ENCODE results near the gene USP27X. TPM values are rescaled to one million over a fixed set of nuclear protein-coding genes. Genes with fewer than 3 reads are reported as not detected.

USP27X gene
- total RNA-seq, 4 donors from 2014 or later: 1.6 to 2.8 (median 2.3) TPM

DNA sequence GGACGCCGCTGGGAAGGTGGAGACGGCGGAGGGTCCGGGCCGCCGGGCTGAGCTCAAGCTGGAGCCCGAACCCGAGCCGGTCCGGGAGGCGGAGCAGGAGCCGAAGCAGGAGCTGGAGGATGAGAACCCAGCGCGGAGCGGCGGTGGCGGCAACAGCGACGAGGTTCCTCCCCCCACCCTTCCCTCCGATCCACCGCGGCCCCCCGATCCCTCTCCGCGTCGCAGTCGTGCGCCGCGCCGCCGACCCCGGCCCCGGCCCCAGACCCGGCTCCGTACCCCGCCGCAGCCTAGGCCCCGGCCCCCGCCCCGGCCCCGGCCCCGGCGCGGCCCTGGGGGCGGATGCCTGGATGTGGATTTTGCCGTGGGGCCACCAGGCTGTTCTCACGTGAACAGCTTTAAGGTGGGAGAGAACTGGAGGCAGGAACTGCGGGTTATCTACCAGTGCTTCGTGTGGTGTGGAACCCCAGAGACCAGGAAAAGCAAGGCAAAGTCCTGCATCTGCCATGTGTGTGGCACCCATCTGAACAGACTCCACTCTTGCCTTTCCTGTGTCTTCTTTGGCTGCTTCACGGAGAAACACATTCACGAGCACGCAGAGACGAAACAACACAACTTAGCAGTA is 483 bp downstream of the USP27X start:
- ATAC-seq (ENCODE audit: low FRiP score) (peak; percentile 6), DNase-seq (ENCODE audit: low spot score) (no peak)
- TF ChIP-seq, protein P1, sequence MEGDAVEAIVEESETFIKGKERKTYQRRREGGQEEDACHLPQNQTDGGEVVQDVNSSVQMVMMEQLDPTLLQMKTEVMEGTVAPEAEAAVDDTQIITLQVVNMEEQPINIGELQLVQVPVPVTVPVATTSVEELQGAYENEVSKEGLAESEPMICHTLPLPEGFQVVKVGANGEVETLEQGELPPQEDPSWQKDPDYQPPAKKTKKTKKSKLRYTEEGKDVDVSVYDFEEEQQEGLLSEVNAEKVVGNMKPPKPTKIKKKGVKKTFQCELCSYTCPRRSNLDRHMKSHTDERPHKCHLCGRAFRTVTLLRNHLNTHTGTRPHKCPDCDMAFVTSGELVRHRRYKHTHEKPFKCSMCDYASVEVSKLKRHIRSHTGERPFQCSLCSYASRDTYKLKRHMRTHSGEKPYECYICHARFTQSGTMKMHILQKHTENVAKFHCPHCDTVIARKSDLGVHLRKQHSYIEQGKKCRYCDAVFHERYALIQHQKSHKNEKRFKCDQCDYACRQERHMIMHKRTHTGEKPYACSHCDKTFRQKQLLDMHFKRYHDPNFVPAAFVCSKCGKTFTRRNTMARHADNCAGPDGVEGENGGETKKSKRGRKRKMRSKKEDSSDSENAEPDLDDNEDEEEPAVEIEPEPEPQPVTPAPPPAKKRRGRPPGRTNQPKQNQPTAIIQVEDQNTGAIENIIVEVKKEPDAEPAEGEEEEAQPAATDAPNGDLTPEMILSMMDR (IDR thresholded peaks at IDR 0.05): no peak

DNA sequence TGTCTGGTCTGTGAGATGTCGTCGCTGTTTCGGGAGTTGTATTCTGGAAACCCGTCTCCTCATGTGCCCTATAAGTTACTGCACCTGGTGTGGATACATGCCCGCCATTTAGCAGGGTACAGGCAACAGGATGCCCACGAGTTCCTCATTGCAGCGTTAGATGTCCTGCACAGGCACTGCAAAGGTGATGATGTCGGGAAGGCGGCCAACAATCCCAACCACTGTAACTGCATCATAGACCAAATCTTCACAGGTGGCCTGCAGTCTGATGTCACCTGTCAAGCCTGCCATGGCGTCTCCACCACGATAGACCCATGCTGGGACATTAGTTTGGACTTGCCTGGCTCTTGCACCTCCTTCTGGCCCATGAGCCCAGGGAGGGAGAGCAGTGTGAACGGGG is 1.4 kb downstream of the USP27X start:
- TF ChIP-seq, protein P1 (IDR thresholded peaks at IDR 0.05): no peak
- no peak for DNase-seq (ENCODE audit: low spot score)
- no peak for ATAC-seq (ENCODE audit: low FRiP score)

DNA sequence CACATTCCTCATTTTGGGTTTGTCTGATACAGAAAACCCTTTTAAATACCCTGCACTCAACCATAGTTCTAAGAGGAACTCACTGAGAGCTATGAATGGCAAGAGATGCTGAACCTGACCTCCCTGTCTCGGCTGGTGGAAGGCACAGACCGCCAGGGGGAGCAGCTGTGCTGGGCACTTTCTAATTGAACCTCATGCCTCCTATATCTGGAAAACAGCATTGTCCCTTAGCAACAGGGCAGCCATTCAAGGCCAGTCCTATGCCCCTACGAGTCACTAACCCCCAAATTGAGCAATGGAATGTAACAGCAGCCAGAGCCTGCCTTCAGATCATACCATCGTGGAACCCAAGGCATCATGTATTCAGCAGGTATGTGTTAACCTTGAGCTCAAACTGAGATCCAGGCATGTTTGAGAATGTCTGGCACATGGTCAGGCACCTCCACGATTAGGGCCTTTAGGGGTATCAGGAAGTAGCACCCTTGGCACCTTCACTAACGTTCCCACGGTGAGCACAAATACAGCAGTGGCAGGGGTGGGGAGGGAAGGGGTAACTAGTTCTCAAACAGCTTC is 5.1 kb downstream of the USP27X start:
- no peak for ATAC-seq (ENCODE audit: low FRiP score)
- TF ChIP-seq, protein P1 (IDR thresholded peaks at IDR 0.05): no peak
- no peak for DNase-seq (ENCODE audit: low spot score)

DNA sequence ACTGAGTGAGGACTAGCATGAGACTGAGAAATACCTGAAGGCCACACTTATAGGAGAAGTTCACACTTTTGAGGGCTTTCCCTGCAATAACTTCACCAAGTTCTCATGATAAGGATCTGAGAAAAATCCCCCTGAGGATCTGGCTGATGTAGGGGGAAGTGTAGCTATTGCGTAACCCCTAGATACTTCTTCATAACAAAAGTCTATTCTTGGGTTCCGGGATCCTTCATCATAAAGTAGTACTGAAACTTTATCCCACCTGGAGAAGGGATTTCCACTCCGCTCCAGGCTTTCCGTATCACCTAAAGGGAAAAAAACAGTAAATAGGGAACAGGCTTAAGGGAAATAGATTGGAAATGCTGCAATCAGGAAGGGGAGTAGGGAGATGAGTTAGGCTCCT is 13.3 kb downstream of the USP27X start:
- TF ChIP-seq, protein P1 (IDR thresholded peaks at IDR 0.05): no peak
- ATAC-seq (ENCODE audit: low FRiP score) (no peak), DNase-seq (ENCODE audit: low spot score) (no peak)

DNA sequence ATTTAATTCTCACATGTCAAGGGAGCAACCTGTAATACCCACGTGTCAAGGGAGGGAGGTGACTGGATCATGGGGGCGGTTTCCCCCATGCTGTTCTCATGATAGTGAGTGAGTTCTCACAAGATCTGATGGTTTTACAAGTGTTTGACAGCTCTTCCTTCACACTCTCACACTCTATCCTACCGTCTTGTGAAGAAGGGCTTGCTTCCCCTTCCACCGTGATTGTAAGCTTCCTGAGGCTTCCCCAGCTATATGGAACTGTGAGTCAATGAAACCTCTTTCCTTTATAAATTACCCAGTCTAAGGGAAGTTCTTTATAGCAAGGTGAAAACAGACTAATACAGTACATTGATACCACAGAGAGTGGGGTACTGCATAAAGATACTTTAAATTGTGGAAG is 17.7 kb downstream of the USP27X start:
- ATAC-seq (ENCODE audit: low FRiP score) (no peak), DNase-seq (ENCODE audit: low spot score) (no peak)
- TF ChIP-seq, protein P1 (IDR thresholded peaks at IDR 0.05): no peak

DNA sequence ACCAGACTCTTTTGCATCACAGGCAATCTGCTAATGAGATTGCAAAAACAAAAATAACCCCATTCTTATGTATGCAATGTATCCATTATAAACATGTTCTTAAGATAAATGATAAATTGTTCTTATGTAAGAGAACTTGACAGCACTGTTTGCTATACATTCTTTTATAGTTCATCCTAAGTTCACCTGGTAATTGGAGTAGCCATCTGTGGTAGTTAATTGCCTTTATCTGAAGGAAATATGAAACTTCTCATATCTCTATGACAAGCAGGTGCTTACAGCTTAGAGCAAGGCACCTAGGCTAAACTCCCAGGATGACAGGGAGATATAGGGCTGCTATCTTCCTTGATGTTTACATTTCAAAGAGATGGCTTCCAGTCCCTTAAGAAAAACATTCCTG is 21.8 kb downstream of the USP27X start:
- TF ChIP-seq, protein P1 (IDR thresholded peaks at IDR 0.05): no peak
- no peak for ATAC-seq (ENCODE audit: low FRiP score)
- no peak for DNase-seq (ENCODE audit: low spot score)

DNA sequence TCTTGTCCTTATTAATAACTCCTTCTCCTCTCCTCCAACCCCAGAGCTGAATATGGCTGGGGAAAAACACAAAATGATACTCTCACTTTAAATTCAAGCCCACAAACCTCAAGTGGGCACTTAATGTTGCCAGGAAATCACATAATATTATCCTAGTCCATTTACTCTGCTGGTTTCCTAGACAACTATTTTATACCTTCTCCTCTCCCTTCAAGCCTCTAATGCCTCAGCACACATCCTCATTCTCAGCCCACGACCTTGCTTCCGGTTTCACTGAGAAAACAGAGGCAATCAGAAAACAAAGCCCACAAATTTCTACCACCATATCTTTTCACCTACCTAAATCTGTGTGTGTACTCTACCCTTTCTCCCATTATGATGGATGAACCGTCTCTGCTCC is 31.1 kb downstream of the USP27X start:
- TF ChIP-seq, protein P1 (IDR thresholded peaks at IDR 0.05): no peak
- DNase-seq (ENCODE audit: low spot score) (no peak), ATAC-seq (ENCODE audit: low FRiP score) (no peak)

Data from omental fat pad (tissue), 4 donors.